Fibroblast of lung (primary cell): ENCODE measurements around the gene BCAR3. TPM values are rescaled to one million over a fixed set of nuclear protein-coding genes. Genes with fewer than 3 reads are reported as not detected.

Experiments
- DNase-seq, 2 donors: peaks; one replicate each; pipeline versions ENCODE4 v3.0.0 to v3.0.0-alpha.2; 2010; ENCODE audit warnings: low read depth in 2 of 2
- H2AFZ ChIP-seq: 2 replicates; pipeline ENCODE4 v1.5.1; 2012; ENCODE audit warnings: low read length, control low read depth, inconsistent platforms
- H3K27ac ChIP-seq: 2 replicates; pipeline ENCODE4 v1.5.1; 2011; ENCODE audit warnings: low read length, control low read depth; ENCODE audit not compliant: insufficient read depth
- H3K27me3 ChIP-seq: 2 replicates; pipeline ENCODE4 v1.5.1; 2011; ENCODE audit warnings: mild to moderate bottlenecking, low read length; ENCODE audit not compliant: control insufficient read depth, insufficient read depth
- H3K36me3 ChIP-seq: 2 replicates; pipeline ENCODE4 v1.5.1; 2011; ENCODE audit warnings: low read length; ENCODE audit not compliant: control insufficient read depth, insufficient read depth
- H3K4me1 ChIP-seq: 2 replicates; pipeline ENCODE4 v1.5.1; 2011; ENCODE audit warnings: low read length; ENCODE audit not compliant: control insufficient read depth, insufficient read depth; ENCODE audit errors: extremely low read depth
- H3K4me2 ChIP-seq: 2 replicates; pipeline ENCODE4 v1.5.1; 2011; ENCODE audit warnings: low read length, control low read depth; ENCODE audit not compliant: insufficient read depth; ENCODE audit errors: extremely low read depth
- H3K4me3 ChIP-seq, 4 experiments: fragments of 200-600 bp in 1 of 4; sonication (generic) in 1 of 4; replicated peaks in 1 of 4; 2 replicates each; pipeline ENCODE4 v1.5.1; 2011 to 2016; ENCODE audit warnings: low read length in 4 of 4, low read depth in 3 of 4, mild to moderate bottlenecking in 3 of 4, control low read depth in 2 of 4, inconsistent platforms in 1 of 4, mixed read lengths in 1 of 4; ENCODE audit not compliant: insufficient read depth in 1 of 4; ENCODE audit errors: control extremely low read depth in 1 of 4
- H3K79me2 ChIP-seq: 2 replicates; pipeline ENCODE4 v1.5.1; 2012; ENCODE audit warnings: mild to moderate bottlenecking, low read length, inconsistent platforms; ENCODE audit not compliant: control insufficient read depth, insufficient read depth
- H3K9ac ChIP-seq: 2 replicates; pipeline ENCODE4 v1.5.1; 2011; ENCODE audit warnings: mild to moderate bottlenecking, low read length, control low read depth; ENCODE audit not compliant: insufficient read depth
- H3K9me3 ChIP-seq: 2 replicates; pipeline ENCODE4 v1.5.1; 2012; ENCODE audit warnings: low read depth, low read length; ENCODE audit not compliant: control insufficient read depth, insufficient read depth
- H4K20me1 ChIP-seq: 2 replicates; pipeline ENCODE4 v1.5.1; 2011; ENCODE audit warnings: low read length; ENCODE audit not compliant: control insufficient read depth, insufficient read depth; ENCODE audit errors: extremely low read depth
- CTCF ChIP-seq, 2 donors: IDR thresholded peaks in 1 of 2; conservative IDR thresholded peaks in 1 of 2; 1 replicate in 1 of 2; 2 replicates in 1 of 2; pipeline ENCODE4 v1.5.1; 2011 to 2012; ENCODE audit warnings: low read length in 2 of 2, control low read depth in 1 of 2, inconsistent platforms in 1 of 2, low read depth in 1 of 2, mild to moderate bottlenecking in 1 of 2
- EZH2 ChIP-seq: IDR thresholded peaks from 2 replicates; pipeline ENCODE4 v1.5.1; 2012; ENCODE audit warnings: low read length, control low read depth, mild to moderate bottlenecking; ENCODE audit errors: missing control alignments
- polyA plus RNA-seq, 2 donors: library from polyadenylated mRNA; depleted of rRNA in 1 of 2; stranded (reverse) in 1 of 2; unstranded in 1 of 2; fragments of >200 nt; gene quantifications; 2 replicates each; pipeline ENCODE4 v1.2.1, GENCODE V29; 2011 to 2012; ENCODE audit warnings: missing spikeins in 1 of 2
- total RNA-seq: library from RNA; depleted of rRNA; stranded (reverse); fragments of >200 nt; gene quantifications from 2 replicates; pipeline ENCODE4 v1.2.1, GENCODE V29; 2014

The BCAR3 gene
- total and polyA plus RNA-seq, 2 donors (not counting 1 experiment from before 2014, with no cell fraction given), result 12.6 to 35.2 TPM

- no peak overlapping the region for H2AFZ ChIP-seq
- no peaks in the 10 kb centered on the region for H3K9me3 ChIP-seq
- no peak overlapping the region for H3K4me3 ChIP-seq
- H3K79me2 ChIP-seq, result peaks cover 61% of the 10 kb centered on the region
- H3K4me2 ChIP-seq, result peak overlapping the region; percentile 9
- TF ChIP-seq EZH2 (no peak), CTCF (conservative IDR thresholded peaks at IDR 0.05 in 1 of 2, IDR thresholded peaks at IDR 0.05 in 1 of 2; ENCODE audit: low read depth in 1 of 2, low read length in 2 of 2) (no peak)
- DNase-seq, result peak; percentile 35 to 39
- no peak overlapping the region for H3K9ac ChIP-seq
- no peaks in the 10 kb centered on the region for H4K20me1 ChIP-seq
- peaks cover 1% of the 10 kb centered on the region for H3K36me3 ChIP-seq
- H3K27me3 ChIP-seq, result no peaks in the 10 kb centered on the region
- peaks cover 26% of the 10 kb centered on the region for H3K4me1 ChIP-seq
- no peak overlapping the region for H3K27ac ChIP-seq
These were observed 21.7 kb downstream of the BCAR3 start for GRCh38 chr1:93659822-93660503.

- no peaks in the 10 kb centered on the region for H4K20me1 ChIP-seq
- no peak overlapping the region for H3K9ac ChIP-seq
- peaks cover 67% of the 10 kb centered on the region for H3K79me2 ChIP-seq
- H2AFZ ChIP-seq, result no peak overlapping the region
- no peaks in the 10 kb centered on the region for H3K9me3 ChIP-seq
- H3K4me2 ChIP-seq, result no peak overlapping the region
- peak in 1 of 2 donors; percentile 30 for DNase-seq
- H3K4me3 ChIP-seq, result no peak overlapping the region
- TF ChIP-seq CTCF (conservative IDR thresholded peaks at IDR 0.05 in 1 of 2, IDR thresholded peaks at IDR 0.05 in 1 of 2; ENCODE audit: low read depth in 1 of 2, low read length in 2 of 2) (no peak), EZH2 (no peak)
- no peak overlapping the region for H3K27ac ChIP-seq
- no peaks in the 10 kb centered on the region for H3K27me3 ChIP-seq
- H3K36me3 ChIP-seq, result peaks cover 5% of the 10 kb centered on the region
- H3K4me1 ChIP-seq, result peaks cover 9% of the 10 kb centered on the region
These were observed 23.4 kb downstream of the BCAR3 start for GRCh38 chr1:93658188-93658587.

GRCh38 chr1:93656491-93656890 lies 25.1 kb downstream of the BCAR3 start:
- Histone ChIP-seq H3K4me1 (peaks cover 2% of the 10 kb centered on the region), H3K36me3 (peaks cover 5% of the 10 kb centered on the region), H3K4me2 (no peak overlapping the region), H3K9ac (no peak overlapping the region), H4K20me1 (no peaks in the 10 kb centered on the region), H3K4me3 (no peak overlapping the region), H3K79me2 (peaks cover 70% of the 10 kb centered on the region), H2AFZ (no peak overlapping the region), H3K27me3 (no peaks in the 10 kb centered on the region), H3K9me3 (no peaks in the 10 kb centered on the region), H3K27ac (no peak overlapping the region)
- no peak for DNase-seq
- no peak for TF ChIP-seq CTCF (conservative IDR thresholded peaks at IDR 0.05 in 1 of 2, IDR thresholded peaks at IDR 0.05 in 1 of 2; ENCODE audit: low read depth in 1 of 2, low read length in 2 of 2)
- no peak for TF ChIP-seq EZH2
